Measurements from ENCODE around the gene ARHGEF7. TPM values are rescaled to one million over a fixed set of nuclear protein-coding genes. Genes with fewer than 3 reads are reported as not detected.
"Not testable (repeated sequence)": the region's sequence is repeated elsewhere in the genome, so short reads cannot be mapped to it uniquely, and the experiment has no call there.

Gene ARHGEF7
- total RNA-seq, 1 donor from 2014 or later = 95.7 TPM

DNA sequence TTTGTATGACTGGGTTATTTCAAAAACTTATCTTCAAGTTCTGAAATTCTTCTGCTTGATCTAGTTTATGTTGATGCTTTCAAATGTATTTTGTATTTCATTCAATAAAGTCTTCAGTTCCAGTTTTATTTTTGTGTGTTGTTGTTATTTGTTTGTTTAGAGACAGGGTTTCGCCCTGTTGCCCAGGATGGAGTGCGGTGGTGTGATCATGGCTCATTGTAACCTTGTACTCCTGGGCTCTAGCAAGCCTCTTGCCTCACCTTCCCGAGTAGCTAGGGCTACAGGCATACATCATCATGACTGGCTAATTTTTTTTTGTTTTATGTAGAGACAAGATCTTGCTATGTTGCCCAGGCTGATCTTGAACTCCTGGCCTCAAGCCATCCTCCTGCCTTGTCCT lies 40.3 kb upstream of the ARHGEF7 start:
- CTCF ChIA-PET = no interaction called here
- peaks cover 9% of the 10 kb centered on the region for H3K36me3 Mint-ChIP-seq (ENCODE audit: low read depth)
- POLR2A ChIA-PET = no interaction called here
- DNase-seq = no peak
- peaks cover 37% of the 10 kb centered on the region for H3K9me3 Mint-ChIP-seq
- H3K4me3 Mint-ChIP-seq = no peak overlapping the region
- no peaks in the 10 kb centered on the region for H3K4me1 Mint-ChIP-seq
- no peak overlapping the region for H3K27ac Mint-ChIP-seq
- intact Hi-C loops (cut with micrococcal nuclease) = no loop called here
- no peak for ATAC-seq (ENCODE audit: low read depth)
- TF ChIP-seq, protein P1, sequence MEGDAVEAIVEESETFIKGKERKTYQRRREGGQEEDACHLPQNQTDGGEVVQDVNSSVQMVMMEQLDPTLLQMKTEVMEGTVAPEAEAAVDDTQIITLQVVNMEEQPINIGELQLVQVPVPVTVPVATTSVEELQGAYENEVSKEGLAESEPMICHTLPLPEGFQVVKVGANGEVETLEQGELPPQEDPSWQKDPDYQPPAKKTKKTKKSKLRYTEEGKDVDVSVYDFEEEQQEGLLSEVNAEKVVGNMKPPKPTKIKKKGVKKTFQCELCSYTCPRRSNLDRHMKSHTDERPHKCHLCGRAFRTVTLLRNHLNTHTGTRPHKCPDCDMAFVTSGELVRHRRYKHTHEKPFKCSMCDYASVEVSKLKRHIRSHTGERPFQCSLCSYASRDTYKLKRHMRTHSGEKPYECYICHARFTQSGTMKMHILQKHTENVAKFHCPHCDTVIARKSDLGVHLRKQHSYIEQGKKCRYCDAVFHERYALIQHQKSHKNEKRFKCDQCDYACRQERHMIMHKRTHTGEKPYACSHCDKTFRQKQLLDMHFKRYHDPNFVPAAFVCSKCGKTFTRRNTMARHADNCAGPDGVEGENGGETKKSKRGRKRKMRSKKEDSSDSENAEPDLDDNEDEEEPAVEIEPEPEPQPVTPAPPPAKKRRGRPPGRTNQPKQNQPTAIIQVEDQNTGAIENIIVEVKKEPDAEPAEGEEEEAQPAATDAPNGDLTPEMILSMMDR (IDR thresholded peaks at IDR 0.05) = no peak
- peaks cover 10% of the 10 kb centered on the region for H3K27me3 Mint-ChIP-seq

- intact Hi-C loops (cut with micrococcal nuclease) = no loop called here
- no peak overlapping the region for H3K4me3 Mint-ChIP-seq
- peaks cover 6% of the 10 kb centered on the region for H3K36me3 Mint-ChIP-seq (ENCODE audit: low read depth)
- H3K4me1 Mint-ChIP-seq = no peaks in the 10 kb centered on the region
- TF ChIP-seq, protein P1 (IDR thresholded peaks at IDR 0.05) = no peak
- POLR2A ChIA-PET = no interaction called here
- no peak for ATAC-seq (ENCODE audit: low read depth)
- H3K27me3 Mint-ChIP-seq = peaks cover 8% of the 10 kb centered on the region
- no peak for DNase-seq
- peaks cover 27% of the 10 kb centered on the region for H3K9me3 Mint-ChIP-seq
- CTCF ChIA-PET = interaction anchor here (1.0 kb wide), 1 partner anchor 8 kb away, joined by 3 read pairs; no protein-coding TSS in a partner anchor
- no peak overlapping the region for H3K27ac Mint-ChIP-seq
Observed at GRCh38 chr13:111076155-111077013, 38.7 kb upstream of the ARHGEF7 start.

GRCh38 chr13:111079375-111079774 lies 35.7 kb upstream of the ARHGEF7 start:
- no peak overlapping the region for H3K27ac Mint-ChIP-seq
- H3K4me1 Mint-ChIP-seq = no peaks in the 10 kb centered on the region
- ATAC-seq (ENCODE audit: low read depth) (no peak), DNase-seq (no peak)
- H3K27me3 Mint-ChIP-seq = peaks cover 6% of the 10 kb centered on the region
- peaks cover 14% of the 10 kb centered on the region for H3K9me3 Mint-ChIP-seq
- ChIA-PET CTCF (no interaction called here), POLR2A (no interaction called here)
- H3K36me3 Mint-ChIP-seq (ENCODE audit: low read depth) = peaks cover 1% of the 10 kb centered on the region
- TF ChIP-seq, protein P1 (IDR thresholded peaks at IDR 0.05) = no peak
- intact Hi-C loops (cut with micrococcal nuclease) = no loop called here
- no peak overlapping the region for H3K4me3 Mint-ChIP-seq

DNA sequence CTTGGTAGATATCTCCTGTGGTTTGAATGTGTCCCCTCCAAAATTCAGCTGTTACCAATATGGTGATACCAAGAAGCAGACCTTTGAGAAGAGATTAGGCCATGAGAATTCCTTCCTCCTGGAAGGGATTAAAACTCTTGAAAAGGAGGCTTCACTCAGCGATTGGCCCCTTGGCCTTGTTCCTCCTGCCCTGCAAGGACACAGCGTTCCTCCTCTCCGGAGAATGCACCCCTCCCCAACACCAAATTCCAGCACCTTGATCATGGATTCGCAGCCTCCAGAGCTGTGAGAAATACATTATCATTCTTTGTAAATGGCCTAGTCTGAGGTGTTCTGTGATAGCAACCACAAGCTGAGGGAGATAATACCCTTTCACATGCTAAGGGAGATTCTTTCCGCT lies 34.5 kb upstream of the ARHGEF7 start:
- CTCF ChIA-PET = no interaction called here
- intact Hi-C loops (cut with micrococcal nuclease) = no loop called here
- peaks cover 6% of the 10 kb centered on the region for H3K27me3 Mint-ChIP-seq
- no peak overlapping the region for H3K4me3 Mint-ChIP-seq
- POLR2A ChIA-PET = no interaction called here
- peaks cover 4% of the 10 kb centered on the region for H3K9me3 Mint-ChIP-seq
- no peak for ATAC-seq (ENCODE audit: low read depth)
- TF ChIP-seq, protein P1 (IDR thresholded peaks at IDR 0.05) = no peak
- no peaks in the 10 kb centered on the region for H3K4me1 Mint-ChIP-seq
- peaks cover under 1% of the 10 kb centered on the region for H3K36me3 Mint-ChIP-seq (ENCODE audit: low read depth)
- H3K27ac Mint-ChIP-seq = no peak overlapping the region
- DNase-seq = no peak

- no peak overlapping the region for H3K27ac Mint-ChIP-seq
- H3K9me3 Mint-ChIP-seq = no peaks in the 10 kb centered on the region
- H3K4me3 Mint-ChIP-seq = no peak overlapping the region
- ATAC-seq (ENCODE audit: low read depth) (no peak), DNase-seq (no peak)
- TF ChIP-seq, protein P1 (IDR thresholded peaks at IDR 0.05) = no peak
- peaks cover 6% of the 10 kb centered on the region for H3K27me3 Mint-ChIP-seq
- H3K4me1 Mint-ChIP-seq = no peaks in the 10 kb centered on the region
- intact Hi-C loops (cut with micrococcal nuclease) = no loop called here
- POLR2A ChIA-PET = no interaction called here
- H3K36me3 Mint-ChIP-seq (ENCODE audit: low read depth) = no peaks in the 10 kb centered on the region
- CTCF ChIA-PET = no interaction called here
Observed at GRCh38 chr13:111082240-111082639, 32.9 kb upstream of the ARHGEF7 start.

DNA sequence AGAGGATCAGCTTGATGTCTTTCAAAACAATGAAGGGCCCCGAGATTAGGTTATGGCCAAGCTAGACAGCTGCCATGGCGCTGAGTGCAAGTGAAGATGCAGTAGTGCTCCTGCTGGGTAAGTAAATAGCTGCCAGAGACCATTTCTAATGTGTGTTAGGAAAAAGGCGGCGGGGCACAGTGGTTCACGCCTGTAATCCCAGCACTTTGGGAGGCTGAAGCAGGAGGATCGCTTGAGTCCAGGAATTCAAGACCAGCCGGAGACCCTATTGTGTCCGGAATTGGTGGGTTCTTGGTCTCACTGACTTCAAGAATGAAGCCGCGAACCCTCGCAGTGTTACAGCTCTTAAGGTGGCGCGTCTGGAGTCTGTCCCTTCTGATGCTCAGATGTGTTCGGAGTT lies 32.3 kb upstream of the ARHGEF7 start:
- DNase-seq; H3K27ac Mint-ChIP-seq; H3K4me3 Mint-ChIP-seq; H3K36me3 Mint-ChIP-seq (ENCODE audit: low read depth); CTCF ChIA-PET; H3K27me3 Mint-ChIP-seq; H3K4me1 Mint-ChIP-seq; H3K9me3 Mint-ChIP-seq; ATAC-seq (ENCODE audit: low read depth); POLR2A ChIA-PET; intact Hi-C loops (cut with micrococcal nuclease): not testable (repeated sequence)

- intact Hi-C loops (cut with micrococcal nuclease); CTCF ChIA-PET: not testable (repeated sequence)
Observed at GRCh38 chr13:111083693-111084092, 31.4 kb upstream of the ARHGEF7 start.

More at GRCh38 chr13:111083693-111084092, 31.4 kb upstream of the ARHGEF7 start:
- H3K36me3 Mint-ChIP-seq (ENCODE audit: low read depth); DNase-seq; H3K9me3 Mint-ChIP-seq; H3K4me3 Mint-ChIP-seq; H3K4me1 Mint-ChIP-seq; POLR2A ChIA-PET; H3K27ac Mint-ChIP-seq; H3K27me3 Mint-ChIP-seq; ATAC-seq (ENCODE audit: low read depth): not testable (repeated sequence)

Measured in activated B cell treated with CpG ODN at 0.5 μM for 24 hours (primary cell).